HG03095 (cell line): Measurements from ENCODE around the gene NRP1.
"Not testable (repeated sequence)": the region's sequence is repeated elsewhere in the genome, so short reads cannot be mapped to it uniquely, and the experiment has no call there.

ENCODE experiments used
- ATAC-seq: cut with Tn5 transposase; IDR thresholded peaks from one replicate; pipeline ENCODE4 v1.9.1; 2021; ENCODE audit warnings: moderate library complexity; ENCODE audit not compliant: unreplicated experiment

NRP1 gene

DNA sequence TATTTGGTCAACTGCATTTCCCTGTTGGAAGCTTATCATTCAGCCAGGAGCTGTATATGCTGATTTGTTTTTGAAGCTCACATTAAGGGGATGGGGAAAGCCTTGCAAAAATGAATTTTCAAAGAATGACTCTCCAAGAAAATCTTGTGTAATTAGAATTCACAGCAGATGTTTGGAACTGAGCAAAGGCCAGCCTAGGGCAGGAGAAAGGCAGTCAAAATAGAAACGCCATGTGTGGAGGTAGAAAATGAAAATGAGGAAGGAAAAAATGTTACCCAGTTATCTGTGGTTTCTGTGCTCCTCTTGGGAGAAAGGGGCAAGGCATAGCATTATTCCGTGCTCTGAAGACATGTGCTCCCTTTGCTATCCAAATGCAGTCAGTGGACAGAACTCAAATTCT is 93.5 kb downstream of the NRP1 start:
- no peak for ATAC-seq

- no peak for ATAC-seq
Measured at GRCh38 chr10:33240258-33240657, 94.2 kb downstream of the NRP1 start.

- ATAC-seq: no peak
Measured at GRCh38 chr10:33239257-33239656, 95.2 kb downstream of the NRP1 start.

DNA sequence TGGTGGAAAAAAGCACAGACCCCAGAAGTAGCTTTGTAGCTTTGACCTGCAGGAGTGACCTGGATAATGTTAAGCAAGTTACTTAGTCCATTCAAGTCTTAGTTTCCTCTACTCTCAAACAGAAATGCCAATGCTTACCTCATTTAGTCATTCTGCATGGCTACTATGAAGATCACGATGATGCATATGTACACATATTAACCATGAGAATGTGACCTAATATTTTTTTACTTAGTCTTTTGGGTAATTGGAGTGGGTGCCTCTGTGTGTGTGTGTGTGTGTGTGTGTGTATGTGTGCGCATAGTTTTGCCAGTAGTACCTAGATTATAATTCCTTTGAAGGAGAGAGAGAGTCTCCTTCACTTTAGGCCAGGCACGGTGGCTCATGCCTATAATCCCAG is 95.8 kb downstream of the NRP1 start:
- no peak for ATAC-seq

GRCh38 chr10:33237736-33238624 is 96.5 kb downstream of the NRP1 start:
- no peak for ATAC-seq

DNA sequence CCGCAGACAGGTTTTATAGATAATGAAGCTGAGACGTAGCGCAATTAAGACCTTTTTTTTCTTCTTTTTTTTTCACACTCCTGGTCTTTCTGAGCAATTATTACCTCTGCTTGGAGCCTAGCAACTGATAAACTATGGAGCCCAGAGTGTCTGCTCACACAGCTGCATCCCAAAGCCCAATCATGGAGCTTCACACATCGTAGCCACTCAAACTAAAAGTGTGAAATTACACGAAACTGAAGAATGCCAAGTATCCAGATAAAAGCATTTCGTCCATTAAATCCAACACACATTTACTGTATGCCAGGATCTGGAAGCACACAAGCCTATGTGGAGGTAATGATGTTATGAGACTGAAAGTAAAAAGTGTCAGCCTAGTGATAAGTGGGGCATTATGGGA is 97.6 kb downstream of the NRP1 start:
- ATAC-seq: no peak

DNA sequence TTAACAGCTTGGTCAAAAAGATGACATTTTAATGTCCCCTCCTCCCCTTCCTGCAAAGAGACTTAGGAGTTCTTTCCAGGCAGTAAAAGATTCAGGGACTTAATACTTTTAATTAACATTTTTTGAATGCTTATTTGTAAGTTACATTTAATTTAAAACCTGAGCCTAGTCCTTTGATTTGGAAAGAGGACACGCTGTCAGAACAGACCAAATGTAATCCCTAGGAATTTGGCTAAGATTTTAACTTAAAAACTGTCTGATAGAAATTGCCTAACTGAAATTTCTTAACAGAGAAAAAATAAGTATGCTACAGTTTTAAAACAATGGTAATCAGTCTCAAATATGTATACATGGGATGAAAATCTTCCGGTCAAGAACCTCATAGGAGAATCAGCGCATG is 98.5 kb downstream of the NRP1 start:
- no peak for ATAC-seq

- no peak for ATAC-seq
Measured at GRCh38 chr10:33235251-33235884, 99.1 kb downstream of the NRP1 start.

GRCh38 chr10:33234831-33235237 is 99.6 kb downstream of the NRP1 start:
- no peak for ATAC-seq

DNA sequence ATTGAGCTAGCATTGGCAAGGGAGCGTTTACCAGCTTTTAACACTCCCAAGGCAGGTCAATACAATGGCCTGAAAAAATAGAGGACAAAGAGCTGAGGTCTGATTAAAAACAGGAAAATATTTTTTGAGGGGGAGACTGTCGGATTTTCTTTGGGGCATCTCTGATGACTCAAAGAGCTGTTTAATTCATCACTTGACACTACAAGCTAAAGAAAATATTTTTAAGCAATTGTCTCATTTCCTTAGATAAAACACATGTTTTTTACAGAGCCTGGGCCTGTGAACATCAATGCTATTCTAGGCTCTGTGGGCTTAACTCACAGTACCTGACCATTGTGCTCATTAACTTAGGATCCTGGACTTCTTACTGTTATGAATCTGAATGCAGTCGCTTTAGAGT is 100.8 kb downstream of the NRP1 start:
- no peak for ATAC-seq

- ATAC-seq: no peak
Measured at GRCh38 chr10:33233221-33233620, 101.2 kb downstream of the NRP1 start.

DNA sequence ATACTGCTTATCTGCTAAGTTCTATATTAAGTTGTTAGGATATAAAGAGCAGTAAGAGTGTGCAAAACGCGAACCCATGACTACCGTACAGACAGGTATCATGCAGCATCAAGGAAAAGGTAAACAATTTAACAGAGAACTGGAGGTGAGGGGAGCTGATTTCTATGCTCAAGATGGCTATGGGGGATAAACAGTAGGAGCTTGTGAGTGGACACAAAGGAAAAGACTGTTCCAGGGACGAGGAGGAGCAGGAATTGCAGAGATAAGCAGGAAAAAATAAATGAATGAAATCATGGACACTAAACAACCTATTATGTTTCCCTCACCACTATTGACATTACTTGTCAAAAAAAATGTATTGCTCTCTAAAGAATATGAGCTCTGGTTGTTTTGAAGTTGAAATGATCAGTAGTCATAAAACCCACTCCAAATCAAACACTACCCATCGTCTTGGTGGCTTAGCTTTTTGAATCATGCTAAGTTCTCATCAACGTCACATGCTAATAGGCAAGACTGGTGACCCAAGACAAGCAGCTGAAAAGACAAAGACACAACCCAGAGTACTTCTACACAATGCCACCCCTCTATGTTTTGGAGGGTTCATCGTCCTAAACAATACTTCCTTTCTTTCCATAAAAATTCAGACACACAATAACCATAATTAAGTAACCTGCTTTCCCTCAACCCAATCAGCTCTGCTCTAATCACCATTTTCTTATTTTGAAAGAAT is 102.7 kb downstream of the NRP1 start:
- no peak for ATAC-seq

DNA sequence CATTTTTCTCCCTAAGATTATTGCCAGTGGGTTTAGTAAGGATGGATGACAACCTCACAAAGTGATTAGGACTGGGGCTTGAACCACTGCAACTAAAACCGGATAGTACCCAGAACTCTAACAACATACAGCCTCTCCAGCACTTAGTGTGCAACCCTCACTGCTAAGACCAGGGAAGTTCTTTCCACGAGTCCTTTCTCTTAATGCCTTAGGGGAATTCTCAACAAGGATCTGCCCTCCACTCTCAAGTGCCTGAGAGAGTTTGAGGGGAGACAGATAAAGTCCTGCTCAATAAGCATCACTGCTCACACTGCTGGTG is 104.6 kb downstream of the NRP1 start:
- no peak for ATAC-seq

GRCh38 chr10:33229252-33229948 is 105.1 kb downstream of the NRP1 start:
- ATAC-seq: no peak

DNA sequence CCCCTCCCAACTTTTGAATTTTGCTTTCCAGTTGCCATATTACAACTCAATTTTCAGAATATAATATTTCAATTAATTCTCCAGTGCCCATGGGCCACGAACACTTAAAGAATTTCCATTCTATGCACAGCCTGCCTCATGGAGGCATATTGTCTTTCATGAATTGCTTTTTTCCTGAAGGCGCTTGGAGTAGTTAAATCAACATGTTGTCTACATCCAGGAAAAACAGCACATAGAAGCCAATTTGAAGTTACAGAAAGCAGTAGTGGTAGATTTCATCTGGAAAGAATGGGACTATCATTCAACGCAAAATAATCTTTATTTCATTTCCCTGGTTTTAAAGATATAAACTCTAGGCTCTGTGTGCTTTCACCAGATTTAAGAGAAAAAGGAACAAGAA is 106.0 kb downstream of the NRP1 start:
- ATAC-seq: no peak

DNA sequence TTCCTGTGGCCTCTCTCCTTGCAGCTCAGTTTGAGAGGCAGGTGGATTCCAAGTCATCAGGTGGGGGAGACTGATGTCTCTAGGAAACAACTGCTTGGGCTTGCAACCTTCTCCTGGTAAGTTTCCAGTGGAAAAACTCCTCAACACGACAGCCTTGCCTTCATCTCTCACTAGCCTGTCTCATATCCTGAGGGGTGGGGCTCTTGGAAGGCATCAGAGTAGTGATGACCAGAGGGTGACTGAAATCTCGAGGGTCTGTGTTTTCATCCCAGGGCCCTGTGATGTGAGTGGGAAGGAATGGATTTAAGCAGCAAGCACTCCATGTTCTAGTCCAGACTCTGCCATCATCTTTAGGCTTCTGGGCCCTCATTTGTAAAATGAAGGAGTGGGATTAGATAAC is 107.0 kb downstream of the NRP1 start:
- ATAC-seq: no peak

GRCh38 chr10:33224251-33224965 is 110.1 kb downstream of the NRP1 start:
- ATAC-seq: no peak

DNA sequence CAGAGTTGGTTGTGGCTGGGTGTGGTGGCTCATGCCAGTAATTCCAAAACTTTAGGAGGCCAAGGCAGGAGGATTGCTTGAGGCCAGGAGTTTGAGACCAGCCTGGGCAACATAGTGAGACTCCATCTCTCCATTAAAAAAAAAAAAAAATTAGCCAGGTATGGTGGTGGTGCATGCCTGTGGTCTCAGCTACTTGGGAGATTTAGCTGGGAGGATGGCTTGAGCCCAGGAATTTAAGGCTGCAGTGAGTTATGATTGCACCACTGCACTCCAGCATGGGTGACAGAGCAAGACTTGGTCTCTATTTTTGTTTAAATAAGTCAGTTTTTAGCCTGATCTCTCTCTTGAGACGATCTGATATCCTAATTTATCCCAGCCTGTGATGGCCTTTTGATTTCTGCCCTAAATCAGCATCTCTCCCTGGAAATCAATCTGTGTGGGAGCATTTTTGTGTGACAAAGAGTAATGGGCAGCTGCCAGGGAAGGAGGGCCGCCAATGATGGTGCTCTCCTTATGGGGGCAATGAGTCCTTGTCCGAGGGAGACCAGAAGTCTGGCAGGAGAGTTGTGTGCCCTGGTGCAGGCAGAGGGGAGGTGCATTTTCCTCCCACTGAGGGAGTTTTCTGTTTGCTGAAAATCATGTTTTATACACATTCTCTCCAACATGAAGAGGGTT is 111.0 kb downstream of the NRP1 start:
- no peak for ATAC-seq

DNA sequence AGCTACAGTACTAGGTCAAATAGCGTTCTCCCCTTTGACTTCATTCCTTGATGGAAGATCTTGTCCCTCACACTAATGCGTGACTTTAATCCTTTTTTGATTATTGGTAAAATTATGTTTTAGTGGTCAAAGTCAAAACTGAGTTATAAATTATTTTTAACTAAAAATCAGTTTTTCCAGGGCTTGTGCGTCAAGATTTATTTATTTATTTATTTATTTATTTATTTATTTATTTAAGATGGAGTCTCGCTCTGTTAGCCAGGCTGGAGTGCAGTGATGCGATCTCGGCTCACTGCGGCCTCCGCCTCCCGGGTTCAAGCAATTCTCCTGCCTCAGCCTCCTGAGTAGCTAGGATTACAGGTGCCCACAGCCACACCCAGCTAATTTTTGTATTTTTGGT is 112.2 kb downstream of the NRP1 start:
- not testable (repeated sequence) for ATAC-seq

- ATAC-seq: no peak
Measured at GRCh38 chr10:33217854-33218253, 116.6 kb downstream of the NRP1 start.
